C4-2B (cell line): ENCODE results near the gene KCNIP4.

ENCODE experiments used
- ZFX ChIP-seq: fragments of 450-650 bp; IDR thresholded peaks from 2 replicates; pipeline ENCODE4 v1.6.1; 2017
- TF ChIP-seq, protein P1 (sequence below): fragments of 450-650 bp; conservative IDR thresholded peaks from 2 replicates; pipeline ENCODE4 v1.5.1; 2017; ENCODE audit warnings: mild to moderate bottlenecking

DNA sequence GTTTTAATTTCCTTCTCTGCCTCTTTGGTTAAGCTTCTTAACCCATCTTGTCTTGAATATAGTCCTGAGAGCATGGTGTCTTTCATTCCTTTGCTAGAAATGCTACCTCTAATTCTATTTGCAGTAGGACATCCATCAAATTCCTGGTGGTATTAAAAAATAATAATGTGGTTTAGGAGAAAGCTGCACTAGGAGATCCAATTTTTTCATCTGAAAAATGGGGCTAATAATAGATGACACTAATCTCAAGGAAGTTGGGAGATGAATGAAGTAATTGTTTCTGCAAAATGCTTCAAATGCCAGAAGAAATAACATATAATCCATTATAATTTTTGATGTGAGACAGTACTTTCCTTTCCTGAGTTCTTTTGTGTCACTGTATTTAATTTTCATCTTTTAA is 1053.4 kb downstream of the KCNIP4 start:
- TF ChIP-seq, protein P1, sequence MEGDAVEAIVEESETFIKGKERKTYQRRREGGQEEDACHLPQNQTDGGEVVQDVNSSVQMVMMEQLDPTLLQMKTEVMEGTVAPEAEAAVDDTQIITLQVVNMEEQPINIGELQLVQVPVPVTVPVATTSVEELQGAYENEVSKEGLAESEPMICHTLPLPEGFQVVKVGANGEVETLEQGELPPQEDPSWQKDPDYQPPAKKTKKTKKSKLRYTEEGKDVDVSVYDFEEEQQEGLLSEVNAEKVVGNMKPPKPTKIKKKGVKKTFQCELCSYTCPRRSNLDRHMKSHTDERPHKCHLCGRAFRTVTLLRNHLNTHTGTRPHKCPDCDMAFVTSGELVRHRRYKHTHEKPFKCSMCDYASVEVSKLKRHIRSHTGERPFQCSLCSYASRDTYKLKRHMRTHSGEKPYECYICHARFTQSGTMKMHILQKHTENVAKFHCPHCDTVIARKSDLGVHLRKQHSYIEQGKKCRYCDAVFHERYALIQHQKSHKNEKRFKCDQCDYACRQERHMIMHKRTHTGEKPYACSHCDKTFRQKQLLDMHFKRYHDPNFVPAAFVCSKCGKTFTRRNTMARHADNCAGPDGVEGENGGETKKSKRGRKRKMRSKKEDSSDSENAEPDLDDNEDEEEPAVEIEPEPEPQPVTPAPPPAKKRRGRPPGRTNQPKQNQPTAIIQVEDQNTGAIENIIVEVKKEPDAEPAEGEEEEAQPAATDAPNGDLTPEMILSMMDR, result no peak
- TF ChIP-seq ZFX, result no peak
